ENCODE results near the gene SLC6A13. TPM values are rescaled to one million over a fixed set of nuclear protein-coding genes. Genes with fewer than 3 reads are reported as not detected.

SLC6A13 gene
- total and polyA plus RNA-seq, 4 donors = 0.23 to 12.0 (median 7.5) TPM

DNA sequence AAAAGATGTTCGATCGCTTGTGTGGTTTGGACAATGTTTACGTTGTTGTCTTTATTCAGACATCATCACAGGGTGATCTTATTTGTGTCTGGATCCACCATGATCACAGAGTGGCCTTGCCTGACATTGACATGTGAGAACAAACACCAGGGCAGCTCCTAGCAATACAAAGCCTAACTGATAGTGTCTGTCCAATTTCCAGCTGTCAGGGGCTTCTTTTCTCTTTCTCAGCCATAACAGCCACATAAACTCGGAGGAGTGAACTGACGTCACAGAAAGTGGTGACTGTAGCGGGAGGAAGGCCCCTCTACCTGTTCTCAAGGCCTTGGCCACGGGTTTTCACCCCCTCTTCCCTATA is 5.8 kb upstream of the SLC6A13 start (continued):
- TF ChIP-seq YY1 (IDR thresholded peaks at IDR 0.05) (no peak), RXRA (IDR thresholded peaks at IDR 0.05) (no peak), HNF4A (conservative IDR thresholded peaks at IDR 0.05) (no peak), RAD21 (IDR thresholded peaks at IDR 0.05) (no peak), EGR1 (IDR thresholded peaks at IDR 0.05; ENCODE audit: low read depth in 2 of 2) (no peak)
- TF ChIP-seq, protein P1, sequence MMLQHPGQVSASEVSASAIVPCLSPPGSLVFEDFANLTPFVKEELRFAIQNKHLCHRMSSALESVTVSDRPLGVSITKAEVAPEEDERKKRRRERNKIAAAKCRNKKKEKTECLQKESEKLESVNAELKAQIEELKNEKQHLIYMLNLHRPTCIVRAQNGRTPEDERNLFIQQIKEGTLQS (IDR thresholded peaks at IDR 0.05) = no peak
- TF ChIP-seq, protein P2, sequence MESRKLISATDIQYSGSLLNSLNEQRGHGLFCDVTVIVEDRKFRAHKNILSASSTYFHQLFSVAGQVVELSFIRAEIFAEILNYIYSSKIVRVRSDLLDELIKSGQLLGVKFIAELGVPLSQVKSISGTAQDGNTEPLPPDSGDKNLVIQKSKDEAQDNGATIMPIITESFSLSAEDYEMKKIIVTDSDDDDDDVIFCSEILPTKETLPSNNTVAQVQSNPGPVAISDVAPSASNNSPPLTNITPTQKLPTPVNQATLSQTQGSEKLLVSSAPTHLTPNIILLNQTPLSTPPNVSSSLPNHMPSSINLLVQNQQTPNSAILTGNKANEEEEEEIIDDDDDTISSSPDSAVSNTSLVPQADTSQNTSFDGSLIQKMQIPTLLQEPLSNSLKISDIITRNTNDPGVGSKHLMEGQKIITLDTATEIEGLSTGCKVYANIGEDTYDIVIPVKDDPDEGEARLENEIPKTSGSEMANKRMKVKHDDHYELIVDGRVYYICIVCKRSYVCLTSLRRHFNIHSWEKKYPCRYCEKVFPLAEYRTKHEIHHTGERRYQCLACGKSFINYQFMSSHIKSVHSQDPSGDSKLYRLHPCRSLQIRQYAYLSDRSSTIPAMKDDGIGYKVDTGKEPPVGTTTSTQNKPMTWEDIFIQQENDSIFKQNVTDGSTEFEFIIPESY (IDR thresholded peaks at IDR 0.05) = no peak

DNA sequence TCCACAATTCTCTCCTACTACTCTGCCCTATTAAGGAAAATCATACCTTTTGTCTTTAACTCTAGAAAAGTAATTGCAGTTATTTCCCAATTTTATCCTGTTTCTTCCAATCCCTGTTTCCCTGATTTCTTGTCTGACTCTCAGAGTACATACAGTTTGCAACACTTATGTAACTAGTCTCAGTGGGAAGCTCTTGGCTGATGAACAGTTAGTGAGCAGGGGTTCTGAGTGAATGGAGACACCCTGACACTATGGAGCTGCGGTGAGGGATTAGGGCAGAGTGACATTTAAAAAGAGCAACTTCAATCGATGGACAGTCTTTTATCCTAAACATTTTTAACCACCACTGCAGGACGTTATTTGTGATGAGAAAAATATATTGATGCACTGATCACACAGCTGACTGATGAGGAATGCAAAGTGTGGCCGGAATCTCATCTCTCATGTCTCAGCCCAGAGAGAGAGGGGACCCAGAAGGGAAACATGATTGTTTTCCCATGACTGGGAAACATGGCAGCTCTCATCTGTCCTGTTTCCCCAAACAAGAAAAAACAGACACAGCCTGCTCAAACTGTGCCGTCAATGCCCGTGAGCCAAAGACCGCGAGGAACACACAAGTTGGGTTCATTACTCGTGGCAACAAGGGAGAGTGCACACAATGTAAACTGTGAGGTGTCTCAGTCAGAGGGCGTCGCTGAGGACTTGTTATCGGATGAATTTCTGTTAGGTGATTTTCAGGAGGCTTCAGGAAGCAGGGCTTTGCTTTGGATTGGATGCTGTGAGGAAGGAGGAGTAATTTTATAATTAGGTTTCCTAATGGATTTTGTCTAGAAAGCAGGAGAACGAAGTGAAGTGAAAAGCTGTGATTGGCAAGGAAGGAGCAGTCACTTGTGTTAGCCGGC is 5.2 kb upstream of the SLC6A13 start:
- no peak for DNase-seq (ENCODE audit: low spot score)
- Histone ChIP-seq H3K36me3 (ENCODE audit: control insufficient read depth in 4 of 4, insufficient read depth in 3 of 4, low read depth in 1 of 4, low read length in 3 of 4) (no peaks in the 10 kb centered on the region), H3K27me3 (ENCODE audit: control insufficient read depth in 4 of 4, insufficient read depth in 4 of 4, low read length in 3 of 4) (no peaks in the 10 kb centered on the region), H3K9me3 (ENCODE audit: control insufficient read depth in 4 of 4, low read length in 3 of 4) (no peaks in the 10 kb centered on the region), H3K9ac (ENCODE audit: low read depth in 1 of 2, low read length in 2 of 2) (no peak overlapping the region), H3K4me3 (ENCODE audit: low read depth in 1 of 3, low read length in 3 of 3) (no peak overlapping the region), H3K27ac (ENCODE audit: low read depth in 1 of 2, low read length in 2 of 2) (no peak overlapping the region), H3K4me1 (ENCODE audit: control insufficient read depth in 4 of 4, insufficient read depth in 4 of 4, low read length in 3 of 4) (peaks cover 0 to 11% (median 2%) of the 10 kb centered on the region in 4 donors)
- TF ChIP-seq EGR1 (IDR thresholded peaks at IDR 0.05; ENCODE audit: low read depth in 2 of 2) = no peak
- no peak for TF ChIP-seq GABPA (IDR thresholded peaks at IDR 0.05 in 1 of 2, conservative IDR thresholded peaks at IDR 0.05 in 1 of 2)
- TF ChIP-seq, protein P1 (IDR thresholded peaks at IDR 0.05) = no peak
- whole genome bisulfite sequencing = 35% methylated on average over 14 of the region's 14 CpGs

DNA sequence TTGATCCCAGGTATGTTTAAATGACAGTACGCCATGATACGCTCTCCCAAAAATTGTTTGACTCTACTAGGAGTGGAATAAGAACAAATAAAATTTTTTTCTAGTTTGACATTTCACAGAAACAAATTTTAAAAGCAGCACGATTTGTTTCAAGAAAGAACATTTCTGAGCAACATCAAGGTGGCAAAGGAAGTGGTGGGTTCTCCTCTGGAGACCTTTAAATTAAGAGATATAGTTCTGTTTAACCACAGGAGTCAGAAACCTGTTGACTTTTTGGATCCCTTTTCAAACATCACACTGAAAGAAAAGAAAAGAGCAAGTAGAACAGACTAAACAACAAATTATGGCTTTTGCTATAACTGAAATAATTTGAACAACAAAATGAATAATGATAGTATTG is 2.5 kb upstream of the SLC6A13 start:
- Histone ChIP-seq H3K9ac (ENCODE audit: low read depth in 1 of 2, low read length in 2 of 2) (no peak overlapping the region), H3K27me3 (ENCODE audit: control insufficient read depth in 4 of 4, insufficient read depth in 4 of 4, low read length in 3 of 4) (peaks cover 0 to 1% (median 0%) of the 10 kb centered on the region in 4 donors), H3K4me1 (ENCODE audit: control insufficient read depth in 4 of 4, insufficient read depth in 4 of 4, low read length in 3 of 4) (peaks cover 0 to 3% (median 1%) of the 10 kb centered on the region in 4 donors), H3K4me3 (ENCODE audit: low read depth in 1 of 3, low read length in 3 of 3) (no peak overlapping the region), H3K27ac (ENCODE audit: low read depth in 1 of 2, low read length in 2 of 2) (no peak overlapping the region), H3K9me3 (ENCODE audit: control insufficient read depth in 4 of 4, low read length in 3 of 4) (no peaks in the 10 kb centered on the region), H3K36me3 (ENCODE audit: control insufficient read depth in 4 of 4, insufficient read depth in 3 of 4, low read depth in 1 of 4, low read length in 3 of 4) (no peaks in the 10 kb centered on the region)
- TF ChIP-seq, protein P3, sequence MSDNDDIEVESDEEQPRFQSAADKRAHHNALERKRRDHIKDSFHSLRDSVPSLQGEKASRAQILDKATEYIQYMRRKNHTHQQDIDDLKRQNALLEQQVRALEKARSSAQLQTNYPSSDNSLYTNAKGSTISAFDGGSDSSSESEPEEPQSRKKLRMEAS (IDR thresholded peaks at IDR 0.05) = no peak
- TF ChIP-seq, protein P4, sequence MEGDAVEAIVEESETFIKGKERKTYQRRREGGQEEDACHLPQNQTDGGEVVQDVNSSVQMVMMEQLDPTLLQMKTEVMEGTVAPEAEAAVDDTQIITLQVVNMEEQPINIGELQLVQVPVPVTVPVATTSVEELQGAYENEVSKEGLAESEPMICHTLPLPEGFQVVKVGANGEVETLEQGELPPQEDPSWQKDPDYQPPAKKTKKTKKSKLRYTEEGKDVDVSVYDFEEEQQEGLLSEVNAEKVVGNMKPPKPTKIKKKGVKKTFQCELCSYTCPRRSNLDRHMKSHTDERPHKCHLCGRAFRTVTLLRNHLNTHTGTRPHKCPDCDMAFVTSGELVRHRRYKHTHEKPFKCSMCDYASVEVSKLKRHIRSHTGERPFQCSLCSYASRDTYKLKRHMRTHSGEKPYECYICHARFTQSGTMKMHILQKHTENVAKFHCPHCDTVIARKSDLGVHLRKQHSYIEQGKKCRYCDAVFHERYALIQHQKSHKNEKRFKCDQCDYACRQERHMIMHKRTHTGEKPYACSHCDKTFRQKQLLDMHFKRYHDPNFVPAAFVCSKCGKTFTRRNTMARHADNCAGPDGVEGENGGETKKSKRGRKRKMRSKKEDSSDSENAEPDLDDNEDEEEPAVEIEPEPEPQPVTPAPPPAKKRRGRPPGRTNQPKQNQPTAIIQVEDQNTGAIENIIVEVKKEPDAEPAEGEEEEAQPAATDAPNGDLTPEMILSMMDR (IDR thresholded peaks at IDR 0.05; ENCODE audit: low read depth, low read length, missing input control) = no peak
- TF ChIP-seq, protein P2 (IDR thresholded peaks at IDR 0.05) = no peak
- TF ChIP-seq HNF4A (conservative IDR thresholded peaks at IDR 0.05) = no peak
- no peak for TF ChIP-seq YY1 (IDR thresholded peaks at IDR 0.05)
- 46% methylated on average over 3 of the region's 3 CpGs for WGBS
- no peak for DNase-seq (ENCODE audit: low spot score)

All from liver (tissue), 9 donors.